Measurements from ENCODE around the gene TBC1D14.
"Not testable (repeated sequence)": the region's sequence is repeated elsewhere in the genome, so short reads cannot be mapped to it uniquely, and the experiment has no call there.

TBC1D14 gene

DNA sequence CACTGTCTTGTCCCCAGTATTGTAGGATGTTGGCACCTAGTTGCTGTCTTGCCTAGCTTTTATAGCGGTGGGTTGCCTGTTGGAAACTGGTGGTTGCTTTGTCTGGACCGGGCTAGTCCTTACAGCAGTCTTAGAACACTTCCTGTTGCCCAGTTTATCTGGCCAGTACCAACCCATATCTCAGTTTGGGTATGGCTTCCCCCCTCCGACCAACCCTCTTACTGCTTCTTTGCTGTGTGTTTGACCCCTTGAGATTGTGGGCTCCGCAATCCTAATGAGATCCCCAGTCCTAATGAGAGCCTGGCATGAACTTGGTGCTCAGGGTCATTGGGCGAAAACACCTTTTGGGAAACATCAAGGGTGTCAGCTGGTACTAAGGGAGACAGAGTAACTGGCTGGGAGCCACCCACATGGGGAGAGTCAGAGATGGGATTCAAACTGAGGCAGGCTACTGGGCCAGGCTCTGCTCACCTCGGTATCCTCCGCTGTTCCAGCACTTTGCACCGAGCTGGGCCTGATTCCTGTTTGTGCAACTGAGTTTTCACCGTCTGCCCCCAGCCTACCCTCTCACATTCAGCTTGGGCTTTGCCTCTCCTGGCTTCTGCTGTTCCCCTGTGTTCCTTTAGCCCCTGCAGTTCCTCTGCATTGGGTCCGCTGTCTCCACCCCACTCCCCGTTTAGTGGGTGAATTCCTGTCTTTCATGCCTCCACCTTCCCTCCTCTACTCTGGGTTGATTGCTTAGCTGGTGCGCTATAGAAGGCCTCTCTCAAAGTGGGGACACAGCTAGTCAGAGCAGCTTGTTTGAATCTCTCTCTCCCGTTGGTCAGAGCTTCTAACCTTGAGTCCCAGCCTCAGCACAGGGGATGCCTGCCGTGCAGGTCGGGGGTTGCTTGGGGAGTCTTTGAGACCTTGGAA, 1.6 kb downstream of the TBC1D14 start:
- DNase-seq: no peak

DNA sequence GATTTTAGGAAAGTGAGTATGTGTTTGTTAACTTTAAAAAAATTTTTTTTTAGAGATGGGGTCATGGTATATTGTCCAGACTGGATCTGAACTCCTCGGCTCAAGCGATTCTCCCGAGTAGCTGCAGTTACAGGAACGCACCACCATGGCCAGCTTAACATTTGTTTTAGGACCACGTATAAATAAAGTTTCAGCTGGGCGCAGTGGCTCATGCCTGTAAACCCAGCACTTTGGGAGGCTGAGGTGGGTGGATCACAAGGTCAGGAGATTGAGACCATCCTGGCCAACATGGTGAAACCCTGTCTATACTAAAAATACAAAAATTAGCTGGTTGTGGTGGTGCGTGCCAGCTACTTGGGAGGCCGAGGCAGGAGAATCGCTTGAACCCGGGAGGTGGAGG, 2.3 kb downstream of the TBC1D14 start:
- DNase-seq: not testable (repeated sequence)

DNA sequence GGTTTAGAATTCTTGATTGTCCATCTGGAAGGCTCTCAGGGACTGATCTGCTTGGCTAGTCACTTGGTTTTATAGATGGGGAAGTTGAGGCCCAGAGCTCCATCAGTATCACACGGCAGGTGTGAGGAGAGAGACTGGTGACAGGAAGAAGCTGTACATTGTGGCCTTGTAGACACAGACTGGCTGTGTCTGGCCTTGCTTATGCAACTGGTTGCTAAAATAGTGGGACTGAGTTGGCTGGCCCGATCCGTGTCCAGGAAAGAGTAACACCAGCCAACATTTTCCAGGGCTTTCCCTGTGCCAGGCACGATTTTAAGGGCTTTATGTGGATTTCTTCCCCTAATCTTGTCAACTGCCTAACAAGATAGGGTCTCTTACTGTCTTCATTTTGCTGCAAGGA, 2.8 kb downstream of the TBC1D14 start:
- DNase-seq: no peak

DNA sequence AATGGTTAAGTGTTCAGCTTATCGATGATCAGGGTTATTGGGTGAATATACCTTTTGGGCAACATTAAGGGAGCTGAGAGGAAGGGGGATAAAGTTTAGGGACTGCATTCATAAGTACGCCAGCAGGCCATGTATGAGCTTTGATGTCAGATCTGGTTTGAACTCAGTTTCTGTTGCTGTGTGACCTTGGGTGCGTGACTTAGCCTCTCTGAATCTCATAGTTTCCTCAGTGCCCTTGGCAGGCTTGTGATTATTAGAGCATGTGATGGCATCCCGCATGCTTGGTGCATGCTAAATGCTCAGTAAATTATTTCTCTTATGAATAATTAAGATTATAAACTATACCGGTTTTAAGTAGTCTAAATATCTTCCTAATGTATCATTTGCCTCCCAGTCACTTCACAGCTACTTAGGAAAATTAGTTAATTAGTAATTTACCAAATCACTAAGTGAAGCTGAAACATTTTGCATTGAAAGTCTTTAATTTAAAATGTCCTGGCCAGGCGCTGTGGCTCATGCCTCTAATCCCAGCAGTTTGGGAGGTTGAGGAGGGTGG, 3.8 kb downstream of the TBC1D14 start:
- no peak for DNase-seq

DNA sequence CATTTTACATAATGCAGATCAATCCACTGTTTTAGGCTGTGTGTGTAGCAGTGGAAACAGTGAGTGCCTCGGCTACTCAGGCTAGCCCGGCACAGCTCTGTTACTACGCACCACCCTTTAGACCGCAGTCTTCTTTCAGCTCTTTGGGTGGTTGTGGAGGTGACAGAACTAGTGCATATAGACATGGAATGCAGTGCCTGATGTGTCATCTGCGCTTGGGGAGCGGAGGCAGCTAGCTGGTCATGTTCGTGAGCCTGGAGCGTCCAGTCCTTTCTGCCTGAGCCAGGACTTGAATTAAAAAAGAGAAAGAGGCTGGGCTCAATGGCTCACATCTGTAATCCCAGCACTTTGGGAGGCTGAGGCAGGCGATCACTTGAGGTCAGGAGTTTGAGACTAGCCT, 4.8 kb downstream of the TBC1D14 start:
- no peak for DNase-seq

DNA sequence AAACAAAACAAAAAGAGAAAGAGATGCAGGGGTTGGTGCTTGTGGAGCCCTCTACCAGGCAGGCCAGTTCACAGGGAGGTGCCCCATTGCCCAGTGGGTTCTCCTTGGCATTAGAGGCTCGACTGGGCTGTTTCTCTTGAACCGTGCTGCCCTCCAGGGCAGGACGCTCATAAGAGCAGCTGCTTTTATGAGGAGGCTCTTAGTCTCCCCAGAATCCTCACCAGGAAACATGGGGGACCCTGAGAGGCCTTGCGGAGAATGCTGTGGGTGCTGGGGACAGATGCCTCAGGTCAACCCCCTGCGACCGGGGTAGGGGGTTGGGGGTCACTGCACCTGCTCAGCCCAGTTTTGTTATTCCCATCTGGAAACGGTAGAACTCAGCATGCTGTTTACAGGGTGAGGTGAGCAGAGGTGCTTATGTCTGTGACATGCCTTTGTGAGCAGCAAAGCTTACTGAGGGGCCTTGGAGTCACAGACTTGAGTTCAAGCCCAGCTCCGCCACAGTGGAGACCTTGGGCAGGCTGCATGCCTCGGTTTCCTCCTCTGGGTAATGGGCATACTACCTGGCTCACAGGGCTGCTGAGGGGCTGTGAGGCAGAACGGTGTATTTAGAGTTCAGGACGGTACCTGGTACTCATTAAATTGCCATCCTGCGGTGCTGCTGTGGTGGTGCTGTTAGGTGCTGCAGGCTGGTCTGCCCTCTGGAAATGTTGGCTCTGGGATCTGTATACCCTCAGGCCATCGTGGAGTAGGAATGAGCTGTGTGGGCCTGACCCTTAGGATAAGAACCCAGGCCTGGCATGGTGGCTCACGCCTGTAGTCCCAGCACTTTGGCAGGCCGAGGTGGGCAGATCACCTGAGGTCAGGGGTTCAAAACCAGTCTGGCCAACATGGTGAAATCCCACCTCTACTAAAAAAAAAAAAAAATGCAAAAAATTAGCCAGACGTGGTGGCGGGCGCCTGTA, 5.7 kb downstream of the TBC1D14 start:
- DNase-seq: no peak

DNA sequence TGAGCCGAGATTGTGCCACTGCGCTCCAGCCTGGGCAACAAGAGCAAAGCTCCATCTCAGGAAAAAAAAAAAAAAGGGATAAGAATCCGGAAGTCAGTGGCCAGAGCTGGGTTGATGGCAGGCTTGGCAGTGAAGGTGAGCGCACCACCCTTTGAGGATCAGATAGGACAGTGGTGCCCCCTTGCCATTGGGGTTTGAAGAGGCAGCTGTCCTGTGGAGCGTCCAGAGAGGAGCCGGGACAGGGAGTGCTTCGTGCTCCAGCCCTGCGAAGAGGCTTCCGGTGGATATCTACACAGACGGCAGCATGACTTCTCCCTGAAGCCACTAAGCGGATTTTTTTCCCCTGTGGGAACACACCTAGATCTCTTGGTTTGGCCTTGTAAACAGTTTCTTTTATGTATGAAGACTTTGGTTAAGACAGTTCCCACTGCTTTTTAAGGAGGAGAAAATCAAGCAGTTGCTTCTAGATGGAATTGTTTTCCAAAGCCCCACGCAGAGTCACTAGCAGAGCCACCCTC, 6.5 kb downstream of the TBC1D14 start:
- no peak for DNase-seq

DNA sequence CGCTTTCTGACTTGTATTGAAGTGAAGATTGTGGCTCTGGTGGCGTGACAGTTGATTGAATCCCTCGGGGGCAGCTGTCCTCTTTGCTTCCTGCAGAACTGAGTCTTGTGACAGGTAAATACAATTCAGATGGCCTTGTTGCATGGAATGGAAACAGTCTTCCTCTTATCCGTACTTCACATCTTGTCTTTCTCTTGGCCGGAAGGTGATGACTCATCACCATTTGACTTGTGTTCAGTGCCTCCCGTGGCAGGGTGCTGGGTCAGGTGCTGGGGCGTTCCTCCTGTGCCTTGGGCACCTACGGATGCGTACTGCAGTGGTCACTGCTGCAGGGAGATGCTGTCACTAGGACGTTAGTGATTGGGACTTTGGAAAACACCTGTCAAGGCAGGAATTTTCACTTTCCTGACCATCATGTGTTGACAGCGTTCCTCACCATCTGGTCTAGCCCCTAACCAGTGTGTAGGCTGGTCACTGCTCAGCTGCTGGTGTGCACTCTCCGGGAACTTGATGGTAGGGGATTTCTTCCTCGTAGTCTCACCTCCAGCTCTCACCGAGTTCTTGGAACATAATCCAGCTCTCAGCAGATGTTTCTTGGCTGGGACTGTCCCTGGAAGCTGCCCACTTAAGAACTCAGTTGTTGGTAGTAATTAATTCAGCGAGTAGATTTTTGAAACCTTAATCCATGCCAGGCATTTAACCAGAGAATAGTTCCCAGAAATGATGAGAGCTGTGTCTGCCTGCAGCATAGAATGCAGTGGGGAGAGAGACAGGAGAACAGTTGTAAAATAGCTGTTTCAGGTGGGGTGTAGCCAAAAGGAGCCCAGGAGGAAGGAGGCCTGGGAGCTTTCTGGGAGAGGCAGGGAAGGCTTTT, 7.2 kb downstream of the TBC1D14 start:
- DNase-seq: peak; percentile 90

DNA sequence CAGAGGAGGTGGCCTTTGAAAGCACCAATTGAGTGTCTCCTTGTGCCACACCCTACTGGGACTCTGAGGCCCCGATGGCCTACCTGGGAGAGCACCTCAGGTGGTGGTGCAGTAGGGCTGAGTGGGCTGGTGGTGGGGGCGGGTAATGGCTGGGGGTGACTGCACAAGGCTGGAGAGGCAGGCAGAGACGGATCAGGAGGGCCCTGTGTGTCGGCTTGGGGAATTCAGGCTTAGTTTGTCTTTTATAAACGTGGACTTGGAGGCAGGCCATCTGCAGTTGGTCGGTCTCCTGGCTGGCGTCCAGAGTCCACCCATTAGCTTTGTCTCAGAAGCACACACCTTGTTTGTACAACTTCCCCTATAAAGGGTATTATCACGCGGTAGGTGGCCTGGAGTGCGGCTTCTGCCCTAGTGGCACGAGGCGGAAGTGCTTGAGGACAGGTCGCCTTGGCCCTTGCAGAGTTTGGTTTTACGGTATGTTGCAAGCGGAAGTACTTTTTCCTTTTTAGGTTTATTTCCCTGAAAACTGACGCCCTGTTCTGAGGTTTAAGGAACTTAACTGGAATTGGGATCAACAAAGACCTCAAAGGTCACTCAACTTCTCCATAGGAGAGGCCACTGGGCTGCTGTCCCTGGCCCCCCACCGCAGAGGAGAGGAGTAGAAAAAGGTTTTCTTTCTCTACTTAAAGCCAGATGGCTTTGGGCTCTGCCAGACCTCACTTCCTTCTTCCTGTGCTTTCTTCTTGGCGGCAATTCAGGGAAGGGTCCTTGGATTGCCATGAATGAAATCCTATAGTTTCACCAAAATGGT, 8.0 kb downstream of the TBC1D14 start:
- DNase-seq: peak; percentile 47

DNA sequence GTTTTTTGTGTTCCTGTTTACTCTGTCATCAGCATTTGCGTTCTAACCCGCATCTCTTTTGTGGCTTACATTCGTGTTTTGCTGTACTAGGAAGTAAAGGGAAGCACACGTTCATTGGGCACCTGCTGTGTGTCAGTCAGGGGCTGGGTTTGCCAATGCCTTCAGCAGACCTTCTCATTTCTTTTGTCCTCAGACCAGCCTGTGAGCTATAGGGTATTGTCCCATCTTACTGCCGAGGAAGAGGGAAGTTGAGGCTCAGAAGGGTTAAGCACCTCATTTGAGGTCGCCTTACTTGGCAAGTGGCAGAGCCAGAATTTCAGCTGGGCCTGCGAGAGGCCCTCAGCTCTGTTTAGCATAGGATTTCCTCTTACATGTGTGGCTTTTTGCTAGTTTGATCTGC, 8.7 kb downstream of the TBC1D14 start:
- DNase-seq: no peak

DNA sequence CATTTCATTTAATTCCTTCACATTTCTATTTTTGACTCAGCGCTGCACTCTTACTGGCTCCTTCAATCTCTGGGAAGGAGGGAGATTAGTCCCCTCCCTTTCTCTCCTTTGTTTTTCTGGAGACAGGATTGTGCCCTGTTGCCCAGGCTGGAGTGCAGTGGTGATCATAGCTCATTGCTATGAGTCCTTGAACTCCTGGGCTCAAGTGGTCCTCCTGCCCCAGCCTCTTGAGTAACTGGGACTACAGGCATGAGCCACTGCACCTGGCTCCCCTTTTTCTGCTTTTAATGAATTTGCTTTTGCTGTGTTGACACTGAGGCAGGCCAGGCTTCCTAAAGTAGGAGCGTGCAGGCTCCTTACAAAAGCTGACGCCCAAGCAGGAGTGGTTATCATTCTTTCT, 10.5 kb downstream of the TBC1D14 start:
- no peak for DNase-seq

DNA sequence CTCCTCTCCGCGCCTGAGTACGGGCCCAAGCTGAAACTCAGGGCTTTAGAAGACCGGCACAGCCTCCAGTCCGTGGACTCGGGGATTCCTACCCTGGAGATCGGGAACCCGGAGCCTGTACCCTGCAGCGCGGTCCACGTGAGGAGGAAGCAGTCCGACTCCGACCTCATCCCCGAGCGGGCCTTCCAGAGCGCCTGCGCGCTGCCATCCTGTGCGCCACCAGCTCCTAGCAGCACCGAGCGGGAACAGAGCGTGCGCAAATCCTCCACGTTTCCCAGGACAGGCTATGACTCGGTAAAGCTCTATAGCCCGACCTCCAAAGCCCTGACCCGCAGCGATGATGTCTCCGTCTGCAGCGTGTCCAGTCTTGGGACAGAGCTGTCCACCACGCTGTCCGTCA, 13.9 kb downstream of the TBC1D14 start:
- no peak for DNase-seq

DNA sequence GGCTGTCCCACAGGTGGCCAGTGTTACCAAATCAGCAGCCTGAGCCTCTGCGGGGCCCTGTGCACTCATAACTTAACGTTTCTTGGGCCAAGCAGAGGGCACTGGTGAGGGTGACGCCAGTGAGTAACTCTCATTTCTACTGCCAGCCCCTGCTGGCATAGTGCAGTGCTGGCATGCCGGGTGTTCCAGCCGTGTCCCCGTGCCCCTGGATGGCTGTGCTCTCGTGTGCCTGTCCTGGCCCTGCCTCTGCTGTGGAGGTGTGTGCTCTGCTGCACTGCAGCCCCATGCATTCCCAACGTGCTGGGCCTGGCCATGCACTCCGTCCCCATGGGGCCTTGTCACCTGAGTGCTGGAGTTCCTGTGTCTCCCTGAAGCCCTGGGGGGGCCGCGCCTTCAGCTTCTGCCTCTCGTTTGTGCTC, 14.7 kb downstream of the TBC1D14 start:
- DNase-seq: no peak

DNA sequence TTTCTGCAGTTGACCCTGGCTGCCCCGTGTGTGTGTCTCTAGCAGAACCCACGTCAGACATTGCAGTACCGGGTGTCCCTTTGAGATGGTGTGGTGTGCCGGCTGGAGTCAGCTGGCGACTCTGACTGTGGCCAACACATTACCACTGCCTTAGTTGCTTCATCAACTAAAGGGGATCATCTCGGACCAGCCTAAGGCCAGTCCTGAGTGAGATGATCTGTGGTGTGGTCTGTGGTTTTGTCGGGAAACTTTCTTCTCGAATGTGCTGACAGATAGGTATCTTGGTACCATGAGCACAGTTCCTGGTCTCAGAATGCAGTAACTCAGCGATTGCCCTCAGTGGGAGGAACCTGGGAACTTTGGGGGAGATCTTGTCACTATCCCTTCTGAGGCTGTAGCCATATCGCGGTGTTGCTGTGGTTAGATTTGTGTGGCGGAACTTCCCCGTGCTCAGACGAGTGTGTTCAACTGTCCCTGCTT, 15.8 kb downstream of the TBC1D14 start:
- no peak for DNase-seq

DNA sequence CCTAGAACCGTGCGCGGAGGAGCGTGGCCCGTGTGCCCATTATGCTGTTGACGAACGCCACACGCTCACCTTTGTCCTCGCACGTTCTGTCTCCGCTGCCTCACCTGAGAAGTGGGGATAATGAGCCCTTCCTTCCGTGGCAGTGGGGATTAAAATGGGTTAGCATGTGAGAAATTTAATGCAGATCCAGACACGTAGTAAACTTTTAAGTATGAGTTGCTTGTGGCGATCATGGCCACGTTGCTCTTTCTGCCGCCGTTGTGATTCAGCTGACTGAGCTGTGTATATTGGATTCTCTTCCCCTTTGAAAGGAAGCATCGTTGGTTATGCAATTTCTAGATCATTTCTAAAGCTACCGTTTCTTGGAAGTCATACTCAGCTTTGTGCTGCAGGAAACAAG, 16.5 kb downstream of the TBC1D14 start:
- DNase-seq: no peak

DNA sequence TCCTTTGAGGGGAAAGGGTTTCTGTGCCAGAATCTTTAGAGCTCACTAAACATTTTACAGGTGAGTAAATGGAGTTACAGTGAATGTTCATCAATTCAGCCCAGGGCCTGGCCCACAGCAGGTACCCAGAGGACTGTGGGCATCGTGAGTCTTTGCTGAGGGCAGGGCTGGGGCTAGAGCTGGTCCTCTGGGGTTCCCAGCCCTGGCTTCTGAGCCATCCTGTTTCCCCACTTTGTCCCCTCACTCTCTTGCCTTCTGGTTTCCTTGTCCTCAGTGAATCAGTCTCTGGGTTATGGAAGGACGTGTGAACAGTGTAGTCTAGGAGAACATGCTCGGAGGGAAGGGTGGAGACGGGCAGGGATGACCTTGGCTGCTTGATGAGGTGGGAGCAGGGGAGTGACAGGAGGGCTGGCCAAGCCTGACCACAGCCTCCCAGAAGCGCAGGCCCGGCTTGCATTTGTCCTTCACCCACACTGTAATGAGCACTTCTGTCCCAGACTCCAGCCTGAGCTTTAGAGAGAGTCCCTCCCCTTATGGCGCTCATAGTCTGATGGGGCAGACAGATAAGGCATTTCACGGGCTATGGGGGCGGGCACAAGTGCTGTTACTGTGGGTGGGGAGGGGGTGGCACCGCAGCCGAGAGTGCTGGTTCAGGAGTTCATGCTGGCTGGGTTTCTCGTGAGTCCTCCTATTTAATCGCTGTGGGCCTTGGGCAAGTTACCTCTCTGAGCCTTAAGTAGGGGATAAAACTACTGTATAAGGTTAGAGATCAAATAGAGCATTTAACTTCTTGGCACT, 17.3 kb downstream of the TBC1D14 start:
- no peak for DNase-seq

DNA sequence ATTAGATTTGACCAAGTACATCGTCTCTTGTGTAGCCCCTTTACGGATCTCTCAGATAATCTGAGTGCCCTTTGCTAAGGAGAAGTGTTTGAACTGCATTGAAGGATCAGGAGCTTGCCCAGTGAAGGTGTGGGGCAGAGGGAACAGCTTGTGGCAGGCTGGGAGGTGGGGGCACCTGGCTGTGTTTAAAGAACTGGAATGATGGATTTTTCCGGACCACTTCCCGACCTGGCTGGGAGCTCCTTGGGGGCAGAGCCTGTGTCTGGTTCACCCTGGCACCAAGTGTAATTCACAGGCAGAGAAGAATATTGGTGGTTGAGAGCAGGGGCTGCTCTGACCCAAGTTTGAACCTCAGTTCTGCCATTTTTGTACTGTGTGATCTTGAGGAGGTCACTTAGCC, 18.5 kb downstream of the TBC1D14 start:
- DNase-seq: no peak

DNA sequence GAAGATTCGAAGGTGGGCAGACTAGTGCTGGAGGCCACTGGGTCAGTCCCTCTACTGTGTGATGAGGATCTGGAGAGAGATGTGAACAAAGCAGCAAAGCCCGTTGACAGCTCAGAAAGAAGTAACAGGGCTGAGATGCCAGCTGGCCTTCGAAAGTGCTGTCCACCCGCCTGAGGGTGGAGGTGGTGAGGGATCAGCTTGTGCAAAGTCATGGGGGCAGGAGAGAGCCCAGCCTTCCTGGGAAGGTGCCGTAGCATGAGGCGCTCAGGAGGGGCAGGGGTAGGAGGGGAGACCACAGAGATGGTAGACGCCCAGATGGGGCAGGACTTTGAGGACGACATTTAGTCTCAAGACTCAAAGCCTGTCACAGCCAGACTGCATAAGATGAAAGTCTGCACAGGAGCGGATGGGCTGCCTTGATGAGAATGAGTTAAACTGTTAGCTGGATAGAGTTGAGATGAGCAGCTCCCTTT, 19.7 kb downstream of the TBC1D14 start:
- no peak for DNase-seq

DNA sequence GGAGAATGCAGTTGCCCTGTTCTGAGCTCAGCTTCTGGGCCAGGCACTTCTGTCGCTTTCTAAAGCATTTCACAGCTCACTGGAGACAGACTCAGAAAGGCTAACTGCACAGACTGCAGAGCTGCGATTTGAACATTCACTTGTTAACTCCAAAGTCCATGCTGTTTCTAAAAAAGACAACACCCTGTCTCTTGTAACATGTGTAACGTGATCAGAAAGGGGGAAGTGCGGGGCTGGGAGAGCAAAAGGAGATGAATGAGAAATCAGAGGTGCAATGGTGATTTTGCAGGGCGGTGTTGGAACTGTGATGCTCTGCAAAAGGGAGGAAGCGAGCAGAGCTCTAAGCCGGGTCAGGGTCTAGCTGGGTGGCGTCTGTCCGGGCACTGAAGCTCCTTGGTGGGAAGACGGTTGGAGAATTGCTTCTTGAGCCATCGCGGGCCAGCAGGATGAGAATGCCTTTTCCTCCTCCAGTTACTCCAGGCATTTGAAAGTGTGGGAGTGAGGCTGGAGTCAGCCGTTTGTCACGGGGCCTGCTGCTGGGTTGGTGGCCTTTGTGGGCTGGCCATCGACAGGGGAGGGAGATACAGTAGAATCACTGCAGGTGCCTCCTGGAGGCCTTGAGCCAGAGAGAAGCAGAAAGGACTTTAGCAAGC, 20.3 kb downstream of the TBC1D14 start:
- DNase-seq: no peak

DNA sequence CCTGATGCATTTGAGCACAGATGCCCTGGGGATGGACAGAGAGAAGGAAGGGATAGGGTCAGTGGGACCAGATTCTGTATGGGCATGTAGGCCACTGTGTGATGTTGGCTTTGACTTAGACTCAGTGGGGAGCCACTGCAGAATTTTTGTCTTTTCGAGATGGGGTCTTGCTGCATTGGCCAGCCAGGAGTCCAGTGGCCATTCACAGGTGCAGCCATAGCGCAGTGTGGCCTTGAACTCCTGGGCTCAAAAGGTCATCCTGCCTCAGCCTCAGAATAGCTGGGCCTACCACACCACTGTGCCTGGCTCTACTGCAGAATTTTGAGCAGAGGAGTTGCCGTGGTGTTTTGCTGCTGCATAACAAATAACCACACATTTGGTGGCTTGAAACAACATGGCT, 22.8 kb downstream of the TBC1D14 start:
- no peak for DNase-seq

All from NCI-H524 treated with DMSO at 0.1 percent for 48 hours (cell line).